Activated effector memory CD4-positive, alpha-beta T cell treated with anti-CD3 and anti-CD28 coated beads, Interleukin-2, amount 50 U/mL, for 16 hours (primary cell): ENCODE data around the gene KRT76.

Experiments used
- DNase-seq: peaks from one replicate; pipeline ENCODE4 v3.0.0-alpha.2; 2020

The KRT76 gene

DNA sequence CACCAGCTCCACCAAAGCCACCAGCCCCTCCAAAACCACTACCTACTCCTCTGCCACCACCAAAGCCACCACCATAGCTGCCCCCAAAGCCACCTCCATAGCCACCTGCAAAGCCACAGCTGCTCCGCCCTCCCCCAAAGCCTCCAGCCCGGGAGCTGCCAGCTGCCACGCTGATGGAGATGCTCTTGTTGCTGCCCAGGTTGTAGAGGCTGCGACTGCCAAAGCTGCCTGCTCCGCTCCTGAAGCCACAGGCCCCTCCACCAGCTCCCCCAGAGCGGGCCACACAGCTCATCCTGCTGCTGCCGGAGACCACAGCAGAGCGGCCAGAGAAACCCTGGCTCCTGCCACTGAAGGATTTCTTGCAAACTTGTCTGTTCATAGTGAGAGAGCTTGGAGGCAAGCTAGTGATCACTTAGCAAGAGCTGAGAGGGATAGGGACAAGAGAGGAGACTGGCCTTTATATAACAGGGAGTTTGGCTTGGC is at the start of gene KRT76:
KRT76 (minus strand) TSS at position 433 of the 483 bp plus-strand sequence; CDS start at position 379, 54 bp downstream.
- DNase-seq = no peak

DNA sequence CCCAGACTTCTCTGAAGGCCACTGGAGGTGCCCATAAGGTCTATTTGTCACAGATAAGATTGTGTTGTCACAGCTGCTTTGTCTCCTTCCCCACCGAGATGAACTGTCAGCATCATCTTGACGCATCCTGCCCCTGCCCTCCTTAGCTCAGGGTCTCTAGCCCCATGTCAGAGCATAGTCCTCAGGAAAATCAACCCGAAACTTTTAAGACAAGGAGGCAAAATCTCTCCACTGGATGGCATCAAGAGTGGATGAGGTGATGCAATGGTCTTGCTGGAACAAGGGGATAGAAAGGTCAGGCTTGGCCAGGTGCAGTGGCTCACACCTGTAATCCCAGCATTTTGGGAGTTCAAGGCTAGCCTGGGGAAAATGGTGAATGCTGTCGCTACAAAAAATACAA is 48.8 kb upstream of the KRT76 start:
- DNase-seq = no peak

DNA sequence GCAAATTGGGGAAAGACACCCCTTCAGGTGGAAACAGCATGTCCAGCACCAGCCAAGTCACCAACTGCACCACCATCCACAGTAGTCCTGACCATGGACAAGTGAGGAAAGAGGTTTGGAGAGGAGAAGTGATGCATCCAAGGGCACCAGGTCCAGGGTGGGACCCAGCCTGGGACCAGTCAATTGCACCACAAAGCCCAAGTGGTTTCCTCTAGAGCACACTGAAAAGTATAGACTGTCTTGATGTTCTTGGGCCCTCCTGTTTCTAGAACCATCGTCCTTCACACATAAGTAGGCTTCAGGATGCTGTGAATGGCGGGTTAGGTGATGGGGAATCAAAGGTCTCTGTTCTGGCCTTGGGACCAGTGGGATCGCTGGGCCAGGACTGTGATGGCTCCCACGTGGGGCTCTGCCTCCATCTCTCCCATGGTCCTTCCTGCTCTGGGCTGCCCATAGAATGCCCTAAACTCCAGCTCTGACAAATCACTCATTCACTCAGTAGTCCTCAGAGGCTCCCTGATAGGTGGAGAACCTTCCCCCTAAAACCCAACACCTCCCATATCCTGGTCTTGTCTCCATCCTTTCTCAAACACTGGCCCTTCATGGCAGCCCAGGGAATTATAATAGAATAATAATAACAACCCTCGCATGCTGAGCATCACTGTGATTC is 47.7 kb upstream of the KRT76 start:
- no peak for DNase-seq

DNA sequence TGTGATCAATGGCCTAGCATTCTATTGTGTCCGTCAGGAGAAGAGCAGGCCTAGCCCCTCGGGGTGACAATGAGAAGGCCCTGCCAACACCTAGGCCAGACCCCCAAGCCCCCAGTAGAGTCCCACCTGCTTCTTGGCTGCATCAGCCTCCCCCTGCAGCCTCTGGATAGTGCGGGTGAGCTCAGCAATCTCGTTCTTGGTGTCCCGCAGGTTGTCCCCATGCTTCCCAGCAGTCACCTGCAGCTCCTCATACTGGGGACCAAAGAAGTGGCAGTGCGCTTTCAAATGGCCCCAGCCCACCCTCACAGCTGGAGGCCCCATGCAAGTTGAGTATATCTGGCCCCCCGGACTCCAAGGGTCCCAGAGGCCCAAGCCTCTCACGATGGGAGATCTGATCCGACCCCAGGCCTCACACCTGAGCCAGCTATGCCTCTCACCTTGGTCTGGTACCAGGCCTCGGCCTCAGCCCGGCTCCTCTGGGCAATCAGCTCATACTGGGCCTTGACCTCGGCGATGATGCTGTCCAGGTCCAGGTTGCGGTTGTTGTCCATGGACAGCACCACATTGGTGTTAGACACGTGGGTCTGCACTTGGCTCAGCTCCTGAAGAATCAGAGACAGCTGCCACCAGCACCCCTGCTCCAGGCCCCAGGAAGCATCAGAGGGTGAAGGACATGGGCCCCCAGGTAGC is 46.8 kb upstream of the KRT76 start:
- DNase-seq = no peak

DNA sequence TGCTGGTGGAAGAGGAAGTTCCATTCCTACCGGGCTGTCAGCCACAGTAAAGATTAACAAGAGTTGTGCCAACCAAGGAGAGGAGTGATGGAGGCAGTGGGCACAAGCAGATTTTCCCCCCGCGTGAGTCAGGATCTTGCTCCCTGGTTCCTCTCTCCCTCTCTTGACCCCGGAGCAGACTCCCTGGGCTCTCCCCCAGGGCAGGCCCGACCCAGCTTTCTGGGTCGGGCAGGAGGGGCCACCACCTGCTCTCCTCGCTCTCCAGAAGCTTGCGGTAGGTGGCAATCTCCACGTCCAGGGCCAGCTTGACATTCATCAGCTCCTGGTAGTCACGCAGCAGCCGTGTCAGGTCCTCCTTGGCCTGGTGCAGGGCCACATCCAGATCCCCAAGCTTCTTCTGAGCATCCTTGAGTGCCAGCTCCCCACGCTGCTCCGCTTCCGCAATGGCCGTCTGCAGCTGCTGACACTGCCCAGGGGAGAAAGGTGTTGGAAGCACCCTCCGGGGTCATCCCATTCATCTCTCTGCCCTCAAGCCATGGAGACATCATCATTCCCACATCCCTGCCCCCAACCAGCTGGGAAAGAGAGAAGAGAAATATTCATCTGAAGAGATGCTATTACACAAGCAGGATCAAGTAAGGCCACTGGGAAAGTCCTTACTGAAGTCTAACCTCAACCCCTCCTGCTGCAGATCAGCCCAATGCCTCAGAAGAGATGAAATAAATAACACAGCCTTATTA is 45.8 kb upstream of the KRT76 start:
- DNase-seq = no peak

DNA sequence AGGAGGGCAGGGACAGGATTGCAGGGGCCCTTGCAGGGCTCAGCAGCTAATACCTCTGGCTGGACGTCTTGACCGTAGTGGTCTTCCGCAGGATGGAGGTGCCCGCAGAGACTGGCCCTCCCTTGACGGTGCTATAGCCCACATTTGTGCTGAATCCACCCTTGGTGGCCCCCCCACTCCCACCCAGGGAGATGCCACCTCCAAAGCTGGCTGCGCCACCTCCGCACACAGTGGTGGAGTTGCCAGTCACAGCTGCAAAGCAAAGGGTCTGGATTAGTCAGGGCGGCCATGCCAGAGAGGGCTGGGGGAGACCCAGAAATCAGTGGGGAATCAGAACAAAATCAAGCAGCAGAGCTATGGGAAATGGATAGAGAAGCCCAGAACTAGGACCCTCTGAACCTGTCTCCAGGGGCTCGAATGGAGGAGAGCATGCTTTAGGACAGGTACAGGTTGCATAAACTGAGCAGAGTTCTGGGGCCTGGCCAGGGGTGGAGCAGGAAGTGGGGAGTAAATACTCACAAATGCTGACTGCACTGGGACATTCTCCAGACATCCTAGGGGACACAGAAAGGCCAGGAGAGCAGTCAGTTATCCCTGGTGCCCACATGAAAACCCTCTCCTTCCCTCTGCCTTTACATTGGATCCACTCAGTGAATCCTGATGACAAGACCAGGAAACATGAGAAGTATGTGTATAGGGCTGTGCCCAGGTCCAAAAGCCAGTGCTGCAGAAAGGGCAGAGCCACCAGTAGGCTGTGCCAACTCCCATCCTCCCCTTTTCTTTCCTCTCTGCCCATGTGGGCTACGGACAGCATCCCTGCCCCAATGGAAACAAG is 44.9 kb upstream of the KRT76 start:
- DNase-seq = no peak

DNA sequence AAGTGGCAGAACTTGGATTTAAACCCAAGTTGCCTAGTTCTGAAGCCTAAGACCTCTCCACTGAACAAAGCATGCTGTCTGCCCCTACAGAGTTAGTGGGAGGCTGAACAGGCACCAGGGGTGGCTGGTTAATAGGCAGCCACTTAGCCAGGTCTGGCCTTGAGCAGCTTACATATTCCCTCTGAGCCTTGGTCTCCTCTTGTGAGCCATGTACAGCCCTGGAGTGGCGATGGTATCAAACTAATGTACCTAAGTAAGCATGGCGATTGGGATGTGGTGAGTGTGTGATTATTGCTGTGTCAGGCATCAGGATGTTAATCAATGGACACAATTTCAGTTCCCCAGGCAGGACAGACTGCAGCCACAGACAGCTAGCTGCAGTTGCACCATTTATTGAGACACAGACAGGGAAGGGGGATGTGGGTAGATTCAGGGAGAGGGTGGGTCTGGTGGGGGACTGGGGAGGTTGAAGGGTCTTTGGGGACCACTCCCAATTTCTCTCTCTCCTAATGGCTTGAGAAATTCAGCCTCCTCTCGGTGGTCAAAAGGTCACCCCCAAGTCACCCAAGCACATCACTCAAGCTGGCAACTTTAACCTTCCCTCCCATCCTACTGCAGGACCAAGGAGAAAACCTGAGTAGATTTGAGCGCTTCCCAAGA is 44.1 kb upstream of the KRT76 start:
- DNase-seq = no peak

DNA sequence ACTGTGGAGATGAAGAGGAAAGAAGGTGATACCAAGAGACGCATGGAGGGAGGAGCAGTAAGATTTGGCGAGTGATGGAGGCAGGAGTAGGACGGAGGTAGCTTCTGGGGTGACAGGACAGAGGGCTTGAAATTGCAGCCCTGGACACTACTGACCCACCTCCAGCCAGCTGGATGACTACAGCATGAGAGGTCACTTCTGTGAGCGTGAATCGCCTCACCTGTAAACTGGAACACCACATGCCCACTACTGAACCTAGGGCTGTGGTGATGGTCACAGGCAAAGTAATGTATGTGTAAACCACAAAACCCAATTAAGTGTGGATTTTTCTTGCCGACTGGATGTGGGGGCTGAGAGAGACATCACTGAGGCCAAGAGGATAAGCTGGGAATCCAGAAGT is 43.4 kb upstream of the KRT76 start:
- DNase-seq = no peak

DNA sequence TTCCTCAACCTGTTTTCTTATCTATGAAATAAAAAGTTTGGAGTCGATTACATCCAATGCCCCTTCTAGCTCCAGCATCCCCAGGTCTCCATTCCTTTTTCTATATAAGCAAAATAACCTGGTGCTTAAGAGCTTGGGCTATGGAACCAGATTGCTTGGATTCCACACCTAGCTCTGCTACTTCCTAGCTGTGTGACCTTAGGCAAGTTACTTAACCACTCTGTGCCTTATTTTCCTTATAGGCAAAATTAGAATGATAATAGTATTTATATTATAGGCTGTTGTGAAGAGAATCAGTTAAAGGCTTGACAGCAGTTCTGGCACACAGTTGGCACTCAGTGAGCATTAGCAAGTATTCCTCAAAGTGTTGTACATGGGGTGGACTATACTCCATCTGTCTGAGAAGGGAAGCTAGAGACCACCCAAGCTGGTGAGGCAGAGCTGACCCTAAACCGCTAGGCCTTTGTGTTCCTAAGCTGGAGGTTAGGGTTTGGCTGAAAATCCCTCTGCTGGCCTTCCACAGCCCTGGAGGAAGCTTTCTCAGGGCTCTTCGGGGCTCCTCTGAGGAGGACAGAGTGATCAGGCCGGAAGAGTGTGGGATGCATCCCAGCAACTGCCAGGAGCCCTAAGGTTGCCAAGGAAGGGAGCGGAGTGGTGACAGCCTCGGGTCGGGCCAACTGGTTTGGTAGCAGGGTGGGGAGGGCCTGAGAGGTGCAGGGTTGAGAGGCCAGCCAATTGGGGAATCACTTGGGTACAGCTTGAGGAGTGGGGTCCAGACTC is 42.8 kb upstream of the KRT76 start:
- no peak for DNase-seq

DNA sequence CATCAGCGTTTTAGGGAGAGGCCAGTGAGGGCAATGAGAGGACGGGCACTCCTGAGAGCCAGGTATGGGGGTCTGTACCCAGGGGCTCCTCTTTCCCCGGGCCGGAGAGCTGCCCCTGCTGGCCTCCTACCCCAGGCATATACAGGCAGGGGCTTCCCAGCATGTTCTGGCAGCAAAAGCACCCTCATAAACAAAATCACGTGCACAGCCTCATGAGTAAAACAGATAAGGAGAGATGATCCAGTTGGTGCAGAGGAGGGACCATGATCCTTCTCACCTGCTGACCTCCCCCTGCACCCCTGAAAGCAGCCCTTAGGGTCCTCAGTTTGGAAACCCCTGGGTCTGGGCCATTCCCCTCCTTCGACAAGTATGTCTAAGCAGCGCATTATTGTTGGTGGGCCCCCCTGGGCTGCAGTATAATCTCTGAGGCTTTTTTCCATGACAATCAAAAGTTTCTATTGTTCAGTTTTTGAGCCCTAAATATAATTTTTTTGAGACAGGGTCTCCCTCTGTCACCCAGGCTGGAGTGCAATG is 41.8 kb upstream of the KRT76 start:
- no peak for DNase-seq

DNA sequence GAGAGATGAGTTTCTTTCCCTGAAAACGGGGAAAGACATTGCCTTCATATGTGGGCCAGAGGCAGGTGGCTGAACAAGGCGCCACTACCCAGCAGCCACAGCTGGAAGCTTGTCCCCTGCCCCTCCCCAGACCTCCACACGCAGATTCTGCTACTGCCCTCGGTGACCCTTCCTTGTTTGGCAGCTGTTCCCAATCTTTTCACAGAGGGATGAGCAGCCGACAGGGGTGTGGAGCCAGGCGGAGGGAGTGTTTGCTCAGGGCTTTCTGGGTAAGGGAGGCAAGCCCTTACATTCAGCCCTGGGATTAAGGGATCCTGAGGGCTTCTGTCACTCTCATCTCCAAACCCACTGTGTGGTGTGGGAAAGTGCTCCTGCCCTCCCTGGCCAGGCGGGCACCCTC is 41.2 kb upstream of the KRT76 start:
- DNase-seq = no peak

DNA sequence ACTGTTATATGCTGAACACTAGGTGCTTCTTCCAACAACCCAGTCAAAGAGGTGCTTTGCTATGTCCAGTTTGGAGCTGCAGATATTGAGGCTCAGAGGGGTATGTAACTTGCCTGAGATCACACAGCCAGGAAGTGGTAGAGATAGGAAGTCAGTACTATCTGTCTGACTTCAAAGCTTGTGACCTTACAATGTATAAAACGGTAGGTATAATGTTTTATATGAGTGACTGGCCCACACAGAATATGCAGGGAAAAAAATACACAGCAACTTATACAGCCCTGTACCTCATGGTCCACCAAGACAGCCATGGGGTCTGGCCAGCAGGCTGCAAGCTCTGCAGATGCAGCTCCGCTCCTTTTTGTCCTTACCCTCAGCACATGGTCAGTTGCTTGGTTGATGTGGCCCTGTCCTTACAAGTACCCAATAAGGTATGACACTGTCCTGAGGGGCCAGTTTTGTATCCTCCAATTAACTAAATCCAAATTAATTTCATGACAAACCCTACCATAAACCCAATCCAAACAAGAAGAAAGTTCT is 40.6 kb upstream of the KRT76 start:
- no peak for DNase-seq

DNA sequence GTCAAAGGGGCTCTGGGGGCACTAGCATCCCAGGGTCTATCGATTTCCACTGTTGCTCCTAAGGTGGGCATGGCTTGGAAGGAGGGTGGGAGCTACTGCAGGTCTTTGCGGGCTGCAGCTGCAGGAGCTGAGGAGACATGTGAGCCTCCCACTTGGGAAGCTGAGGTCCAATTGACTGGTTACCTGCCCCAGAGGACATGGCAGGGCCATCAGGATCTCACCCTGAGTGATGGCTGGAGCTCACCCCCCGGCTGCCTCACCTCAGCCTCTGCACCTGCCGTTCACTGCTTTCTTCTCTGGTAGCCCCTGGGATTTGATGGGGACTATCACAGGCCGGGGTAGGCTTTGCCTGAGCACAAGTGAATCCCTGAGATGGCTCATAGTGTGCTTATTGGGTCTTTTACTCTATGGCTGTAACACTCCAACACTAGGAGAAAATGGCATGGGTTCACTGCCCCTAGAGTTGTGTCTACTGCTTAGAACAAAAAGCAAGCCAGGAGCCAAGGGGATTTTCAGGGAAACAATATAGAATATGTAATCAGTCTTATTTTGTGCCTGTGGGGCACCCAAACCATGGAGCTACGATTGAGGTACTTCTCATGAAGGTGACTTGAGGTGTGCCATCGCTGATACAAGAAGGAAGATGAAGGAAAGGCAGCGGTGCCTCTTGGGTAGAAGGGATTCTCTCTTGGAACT is 40.0 kb upstream of the KRT76 start:
- no peak for DNase-seq

DNA sequence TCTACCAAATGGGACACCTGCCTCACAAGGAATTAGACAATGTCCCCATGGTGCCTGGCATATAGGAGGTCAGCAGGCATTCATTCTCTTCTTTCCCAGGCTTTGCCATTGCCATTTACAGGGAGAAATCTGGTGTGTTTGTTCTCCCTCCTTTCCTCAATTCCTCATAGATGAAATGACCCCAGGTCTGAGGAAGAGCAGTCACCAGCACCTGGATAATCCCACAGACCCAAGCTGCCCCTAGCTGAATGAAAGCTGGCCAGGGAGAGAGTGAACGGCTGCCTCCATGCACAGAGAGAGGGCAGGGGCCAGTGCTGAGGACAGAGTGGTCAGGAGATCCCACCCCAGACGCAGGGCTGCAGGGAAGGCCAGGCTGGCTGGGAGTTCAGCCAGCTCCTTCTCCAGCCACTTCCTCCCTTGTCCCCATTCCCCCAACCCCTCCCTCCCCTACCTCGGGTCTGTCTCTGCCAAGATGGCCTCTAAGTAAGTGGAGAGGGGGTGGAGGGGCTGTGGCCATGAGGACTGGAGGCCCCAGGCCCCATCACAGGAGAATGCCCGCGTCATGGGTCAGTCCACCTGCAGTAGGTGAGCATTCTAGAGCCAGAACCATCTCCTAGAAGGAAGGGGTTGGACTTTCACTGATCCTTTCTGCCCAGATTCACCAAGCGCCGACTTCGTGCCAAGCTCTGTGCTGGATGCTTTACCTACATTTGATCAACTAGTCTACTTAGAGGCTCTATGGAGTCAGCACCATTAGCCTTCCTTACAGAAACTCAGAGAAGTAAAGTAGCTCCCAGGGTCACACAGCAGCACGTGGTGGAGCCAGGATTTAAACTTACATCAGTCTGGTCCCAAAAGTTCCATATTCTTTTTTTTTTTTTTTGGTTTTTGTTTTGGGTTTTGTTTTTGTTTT is 38.8 kb upstream of the KRT76 start:
- no peak for DNase-seq

DNA sequence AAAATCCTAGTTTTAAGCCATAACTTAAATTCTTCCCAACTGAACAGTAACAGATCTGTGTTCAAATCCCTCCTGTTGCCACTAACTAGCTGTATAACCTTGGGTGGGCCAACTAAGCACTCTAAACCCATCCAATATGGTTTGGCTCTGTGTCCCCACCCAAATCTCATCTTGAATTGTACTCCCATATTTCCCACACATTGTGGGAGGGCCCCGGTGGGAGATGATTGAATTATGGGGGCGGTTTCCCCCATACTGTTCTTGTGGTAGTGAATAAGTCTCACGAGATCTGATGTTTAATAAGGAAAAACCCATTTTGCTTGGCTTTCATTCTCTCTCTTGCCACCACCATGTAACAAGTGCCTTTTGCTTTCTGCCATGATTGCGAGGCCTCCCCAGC is 38.0 kb upstream of the KRT76 start:
- no peak for DNase-seq

DNA sequence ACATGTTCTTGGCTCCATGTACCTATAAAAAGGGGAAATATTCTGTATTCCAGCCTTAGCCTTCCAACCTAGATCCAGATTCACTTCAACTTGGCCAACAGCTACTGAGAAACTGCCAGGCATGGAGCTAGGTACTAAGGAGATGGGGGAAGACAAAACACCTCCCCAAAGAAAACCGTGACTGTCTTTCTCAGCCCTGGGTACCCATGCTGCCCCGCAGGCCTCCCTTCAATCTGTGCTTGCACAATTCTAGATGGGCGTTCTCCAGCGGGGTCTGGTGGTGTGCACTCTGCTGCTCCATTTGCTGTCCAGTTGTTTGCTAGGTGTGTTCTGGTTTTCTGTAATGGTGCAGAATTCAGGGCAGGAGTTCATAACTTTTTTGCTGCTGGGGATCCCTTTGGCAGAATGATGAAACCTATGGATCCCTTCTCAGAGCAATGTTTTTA is 37.6 kb upstream of the KRT76 start:
- no peak for DNase-seq

DNA sequence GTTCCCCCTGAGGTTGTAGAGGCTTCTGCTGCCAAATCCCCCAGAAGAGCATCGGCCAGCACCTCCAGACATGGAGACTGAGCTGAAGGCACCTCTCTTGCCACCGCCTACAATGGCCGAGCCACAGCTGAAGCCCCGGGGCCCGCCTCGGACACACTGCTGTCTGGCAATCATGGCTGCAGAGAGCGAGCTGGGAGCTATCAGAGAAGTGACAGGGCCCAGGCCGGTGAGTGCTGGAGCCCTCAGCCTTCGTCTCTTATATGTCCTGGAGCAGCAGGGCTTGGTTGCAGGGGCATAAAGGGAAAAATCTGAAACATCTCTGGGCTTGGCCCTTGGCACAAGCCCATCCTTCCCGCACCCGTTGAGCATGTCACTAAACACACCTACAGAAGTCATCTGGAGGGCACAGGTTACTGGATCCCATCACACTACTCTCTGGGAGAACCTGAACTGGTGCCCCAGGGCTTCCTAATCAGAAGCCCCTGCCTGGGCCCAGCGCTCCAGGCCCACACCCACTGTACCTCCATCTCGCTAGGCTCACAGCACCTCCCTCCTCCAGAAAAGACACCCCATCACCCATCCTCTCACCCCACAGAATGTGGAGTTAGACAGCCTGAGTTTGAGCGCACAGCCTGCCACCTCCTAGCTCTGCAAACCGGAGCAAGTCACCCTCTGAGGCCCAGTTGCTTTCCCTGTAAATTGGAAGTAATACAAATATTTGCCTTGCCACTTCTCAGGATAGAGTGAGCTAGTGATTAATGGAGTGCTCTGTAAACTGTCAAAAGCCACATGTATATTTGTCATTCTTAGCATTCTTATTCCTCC is 37.0 kb upstream of the KRT76 start, which contains the start of gene KRT4:
KRT4 (minus strand) TSS at position 232 of the 825 bp plus-strand sequence; CDS start at position 174, 58 bp downstream.
- no peak for DNase-seq

DNA sequence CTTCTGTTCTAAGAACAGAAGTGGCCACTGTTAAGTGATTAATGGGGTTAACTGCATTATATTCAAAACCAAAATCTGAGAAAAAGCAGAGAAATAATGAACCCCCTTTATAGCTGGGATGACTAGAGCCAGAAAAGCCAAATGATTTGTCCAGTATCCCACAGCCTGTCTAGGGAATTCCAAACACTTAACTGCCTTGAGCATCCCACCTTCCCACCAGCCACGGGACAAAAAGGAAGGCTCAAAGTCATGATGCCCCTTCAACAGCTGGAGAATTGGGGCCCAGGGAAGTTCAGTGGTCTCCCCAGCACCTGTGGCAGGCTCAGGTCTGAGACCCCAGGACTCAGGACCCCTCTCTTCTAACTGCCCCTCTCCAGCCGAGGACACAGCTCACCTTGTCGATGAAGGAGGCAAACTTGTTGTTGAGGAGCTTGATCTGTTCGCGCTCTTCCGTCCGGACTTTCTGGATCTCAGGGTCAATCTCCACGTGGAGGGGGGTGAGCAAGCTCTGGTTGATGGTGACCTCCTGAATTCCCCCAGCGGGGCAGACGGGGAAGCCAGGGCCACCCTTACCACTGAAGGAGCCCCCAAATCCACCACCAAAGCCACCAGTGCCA is 36.2 kb upstream of the KRT76 start:
- no peak for DNase-seq
